H9 (cell line): ENCODE data around the gene C18orf54. TPM values are rescaled to one million over a fixed set of nuclear protein-coding genes. Genes with fewer than 3 reads are reported as not detected.
"Not testable (repeated sequence)": the region's sequence is repeated elsewhere in the genome, so short reads cannot be mapped to it uniquely, and the experiment has no call there.

Experiments
- DNase-seq: peaks from one replicate; pipeline ENCODE4 v3.0.0-alpha.2; 2017
- H2AFZ ChIP-seq: one replicate; pipeline ENCODE4 v1.6.1; 2013; ENCODE audit warnings: mild to moderate bottlenecking, low read length, control low read depth, moderate library complexity
- H2AK5ac ChIP-seq: 2 replicates; pipeline ENCODE4 v1.6.1; 2013; ENCODE audit warnings: low read length, control low read depth, mixed read lengths; ENCODE audit not compliant: insufficient read length
- H2BK120ac ChIP-seq: one replicate; pipeline ENCODE4 v1.6.1; 2013; ENCODE audit warnings: low read depth, mild to moderate bottlenecking, low read length, control low read depth, inconsistent platforms; ENCODE audit not compliant: poor library complexity, severe bottlenecking
- H2BK12ac ChIP-seq: 2 replicates; pipeline ENCODE4 v1.6.1; 2013; ENCODE audit warnings: low read length, control low read depth, mixed read lengths, low read depth; ENCODE audit not compliant: insufficient read length
- H2BK15ac ChIP-seq: 2 replicates; pipeline ENCODE4 v1.6.1; 2013; ENCODE audit warnings: low read depth, low read length, control low read depth
- H2BK20ac ChIP-seq: one replicate; pipeline ENCODE4 v1.6.1; 2013; ENCODE audit warnings: low read depth, mild to moderate bottlenecking, low read length, control low read depth, inconsistent platforms; ENCODE audit not compliant: poor library complexity, severe bottlenecking
- H2BK5ac ChIP-seq: 2 replicates; pipeline ENCODE4 v1.6.1; 2013; ENCODE audit warnings: low read length, control low read depth, mixed read lengths; ENCODE audit not compliant: insufficient read length
- H3K14ac ChIP-seq: 2 replicates; pipeline ENCODE4 v1.6.1; 2013; ENCODE audit warnings: low read length, control low read depth; ENCODE audit not compliant: insufficient read depth
- H3K18ac ChIP-seq: 2 replicates; pipeline ENCODE4 v1.6.1; 2013; ENCODE audit warnings: low read depth, mild to moderate bottlenecking, mixed read lengths, low read length, control low read depth; ENCODE audit not compliant: insufficient read length
- H3K23ac ChIP-seq: 2 replicates; pipeline ENCODE4 v1.6.1; 2013; ENCODE audit warnings: low read length, control low read depth, mixed read lengths, low read depth; ENCODE audit not compliant: insufficient read length
- H3K23me2 ChIP-seq: 2 replicates; pipeline ENCODE4 v1.6.1; 2013; ENCODE audit warnings: low read depth, mild to moderate bottlenecking, mixed read lengths, low read length, control low read depth; ENCODE audit not compliant: insufficient read length, poor library complexity, severe bottlenecking
- H3K27ac ChIP-seq: 2 replicates; pipeline ENCODE4 v1.5.1; 2013; ENCODE audit warnings: low read length, control low read depth, mixed read lengths, low read depth; ENCODE audit not compliant: insufficient read length
- H3K27me3 ChIP-seq: 2 replicates; pipeline ENCODE4 v1.6.1; 2013; ENCODE audit warnings: low read length, control low read depth, inconsistent platforms; ENCODE audit not compliant: insufficient read depth
- H3K4ac ChIP-seq: 2 replicates; pipeline ENCODE4 v1.6.1; 2013; ENCODE audit warnings: low read depth, mild to moderate bottlenecking, control low read depth, inconsistent platforms, low read length, moderate library complexity
- H3K4me1 ChIP-seq: 2 replicates; pipeline ENCODE4 v1.6.1; 2013; ENCODE audit warnings: low read length, control low read depth, inconsistent platforms; ENCODE audit not compliant: insufficient read depth
- H3K4me2 ChIP-seq: 2 replicates; pipeline ENCODE4 v1.6.1; 2013; ENCODE audit warnings: low read length, control low read depth, mixed read lengths; ENCODE audit not compliant: insufficient read length, insufficient read depth
- H3K56ac ChIP-seq: 2 replicates; pipeline ENCODE4 v1.6.1; 2013; ENCODE audit warnings: low read depth, mild to moderate bottlenecking, mixed read lengths, low read length, control low read depth; ENCODE audit not compliant: insufficient read length
- H3K79me1 ChIP-seq: 2 replicates; pipeline ENCODE4 v1.6.1; 2013; ENCODE audit warnings: low read depth, mild to moderate bottlenecking, moderate library complexity, low read length, control low read depth, inconsistent platforms; ENCODE audit not compliant: insufficient read depth, poor library complexity, severe bottlenecking
- H3K79me2 ChIP-seq: 2 replicates; pipeline ENCODE4 v1.6.1; 2013; ENCODE audit warnings: low read length, control low read depth, inconsistent platforms; ENCODE audit not compliant: insufficient read depth
- H3K9ac ChIP-seq: 2 replicates; pipeline ENCODE4 v1.6.1; 2013; ENCODE audit warnings: low read length, control low read depth, mixed read lengths; ENCODE audit not compliant: insufficient read length; ENCODE audit errors: extremely low read depth
- H3K9me3 ChIP-seq: one replicate; pipeline ENCODE4 v1.6.1; 2013; ENCODE audit warnings: low read depth, low read length, inconsistent platforms; ENCODE audit not compliant: control insufficient read depth
- H3T11ph ChIP-seq: one replicate; pipeline ENCODE4 v1.6.1; 2013; ENCODE audit warnings: mild to moderate bottlenecking, low read length, control low read depth, inconsistent platforms
- H4K20me1 ChIP-seq: one replicate; pipeline ENCODE4 v1.6.1; 2013; ENCODE audit not compliant: control insufficient read depth, insufficient read length, insufficient read depth
- H4K5ac ChIP-seq: 2 replicates; pipeline ENCODE4 v1.6.1; 2013; ENCODE audit warnings: low read depth, mild to moderate bottlenecking, mixed read lengths, low read length, control low read depth; ENCODE audit not compliant: insufficient read length
- H4K8ac ChIP-seq: replicated peaks from 2 replicates; pipeline ENCODE4 v1.6.1; 2013; ENCODE audit warnings: low read length, control low read depth, mixed read lengths, low read depth; ENCODE audit not compliant: insufficient read length
- H4K91ac ChIP-seq: 2 replicates; pipeline ENCODE4 v1.6.1; 2013; ENCODE audit warnings: low read depth, mild to moderate bottlenecking, moderate library complexity, mixed read lengths, low read length, control low read depth; ENCODE audit not compliant: insufficient read length
- H3K27ac Mint-ChIP-seq, 3 experiments: 2 replicates in 2 of 3; 3 replicates in 1 of 3; pipeline ENCODE4 v1.8.0; 2020 to 2021; ENCODE audit warnings: mixed read lengths in 3 of 3, mild to moderate bottlenecking in 1 of 3, moderate library complexity in 1 of 3
- H3K27me3 Mint-ChIP-seq: 2 replicates; pipeline ENCODE4 v1.8.0; 2021; ENCODE audit warnings: low read depth, mild to moderate bottlenecking, moderate library complexity, mixed read lengths
- H3K36me3 Mint-ChIP-seq, 3 experiments: 2 replicates in 2 of 3; 3 replicates in 1 of 3; pipeline ENCODE4 v1.8.0; 2020 to 2021; ENCODE audit warnings: low read depth in 3 of 3, mixed read lengths in 3 of 3; ENCODE audit not compliant: insufficient read depth in 1 of 3
- H3K4me1 Mint-ChIP-seq, 2 experiments: 2 replicates each; pipeline ENCODE4 v1.8.0; 2020; ENCODE audit warnings: mixed read lengths in 2 of 2
- H3K4me3 Mint-ChIP-seq, 2 experiments: 2 replicates in 1 of 2; 3 replicates in 1 of 2; pipeline ENCODE4 v1.8.0; 2020 to 2021; ENCODE audit warnings: mild to moderate bottlenecking in 2 of 2, mixed read lengths in 2 of 2, moderate library complexity in 1 of 2
- H3K9me3 Mint-ChIP-seq, 2 experiments: 2 replicates in 1 of 2; 3 replicates in 1 of 2; pipeline ENCODE4 v1.8.0; 2020; ENCODE audit warnings: mild to moderate bottlenecking in 2 of 2, mixed read lengths in 2 of 2, moderate library complexity in 1 of 2
- CTCF ChIP-seq: fragments of 200-600 bp; sonication (generic); conservative IDR thresholded peaks from 3 replicates; pipeline ENCODE4 v1.8.0; 2021; ENCODE audit warnings: antibody characterized with exemption, mild to moderate bottlenecking
- WGBS: extraction: QIAGEN DNeasy Blood & Tissue Kit; methylation state at CpG from one replicate; pipeline ENCODE4 v1.1.7; 2013; ENCODE audit warnings: missing lambda C conversion rate, low lambda C conversion rate, mixed read lengths; ENCODE audit not compliant: insufficient read length; ENCODE audit errors: extremely low coverage; 5-methylcytosine and 5-hydroxymethylcytosine counted together
- total RNA-seq: library from RNA; stranded (reverse); gene quantifications from 2 replicates; pipeline ENCODE4 v1.2.1, GENCODE V29; 2021

C18orf54 gene
- total RNA-seq, 1 experiment from 2014 or later = 21.6 TPM

DNA sequence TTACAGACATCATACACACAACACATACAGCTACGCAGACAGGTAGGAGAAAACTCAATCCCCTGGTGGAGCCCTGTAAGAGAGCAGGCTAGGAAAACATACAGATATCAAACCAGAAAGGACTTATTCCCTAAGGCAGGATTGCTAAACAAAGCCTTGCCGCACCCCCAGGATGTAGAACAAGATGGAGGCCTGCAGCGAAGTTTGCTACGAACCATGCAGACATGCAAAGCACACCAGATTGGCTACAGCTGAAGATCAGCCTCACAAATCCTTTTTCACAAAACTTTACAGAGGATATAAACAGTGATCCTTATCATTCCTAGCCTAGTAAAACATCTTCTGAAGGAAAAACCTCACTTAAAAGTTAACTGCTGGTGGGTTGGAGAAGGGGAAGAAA, 28.3 kb downstream of the C18orf54 start:
- Histone ChIP-seq H4K5ac (no peak overlapping the region), H3K9ac (no peak overlapping the region), H3K27ac (no peak overlapping the region), H3K79me2 (no peaks in the 10 kb centered on the region), H2BK120ac (no peak overlapping the region), H3T11ph (no peak overlapping the region), H3K18ac (no peak overlapping the region), H3K27me3 (no peaks in the 10 kb centered on the region), H2AFZ (no peak overlapping the region), H2BK20ac (no peak overlapping the region), H3K56ac (no peak overlapping the region), H3K79me1 (no peaks in the 10 kb centered on the region), H4K20me1 (no peaks in the 10 kb centered on the region), H2BK12ac (no peak overlapping the region), H3K9me3 (no peaks in the 10 kb centered on the region), H2BK5ac (no peak overlapping the region), H3K14ac (no peak overlapping the region), H4K91ac (no peak overlapping the region), H4K8ac (no peak overlapping the region), H3K23me2 (no peaks in the 10 kb centered on the region), H3K4me2 (no peak overlapping the region), H3K4ac (no peak overlapping the region), H2AK5ac (no peak overlapping the region), H2BK15ac (no peak overlapping the region), H3K4me1 (peaks cover 8% of the 10 kb centered on the region), H3K23ac (no peak overlapping the region)
- H3K36me3 Mint-ChIP-seq = peaks cover 10 to 30% (median 13%) of the 10 kb centered on the region in 3 experiments
- no peak overlapping the region for H3K4me3 Mint-ChIP-seq
- no CpG with 5 or more reads among the region's 4 CpGs for WGBS
- H3K27ac Mint-ChIP-seq = peak overlapping the region in 2 of 3 experiments; percentile 18 to 76; a peak in 5 of 7 replicates
- peaks cover 1% of the 10 kb centered on the region for H3K27me3 Mint-ChIP-seq
- H3K9me3 Mint-ChIP-seq = peaks cover 8 to 14% of the 10 kb centered on the region in 2 experiments
- H3K4me1 Mint-ChIP-seq = peaks cover 51 to 61% of the 10 kb centered on the region in 2 experiments
- peak; percentile 32 for DNase-seq
- TF ChIP-seq CTCF = peak; percentile 30; the same call in 1 of the 3 replicates

DNA sequence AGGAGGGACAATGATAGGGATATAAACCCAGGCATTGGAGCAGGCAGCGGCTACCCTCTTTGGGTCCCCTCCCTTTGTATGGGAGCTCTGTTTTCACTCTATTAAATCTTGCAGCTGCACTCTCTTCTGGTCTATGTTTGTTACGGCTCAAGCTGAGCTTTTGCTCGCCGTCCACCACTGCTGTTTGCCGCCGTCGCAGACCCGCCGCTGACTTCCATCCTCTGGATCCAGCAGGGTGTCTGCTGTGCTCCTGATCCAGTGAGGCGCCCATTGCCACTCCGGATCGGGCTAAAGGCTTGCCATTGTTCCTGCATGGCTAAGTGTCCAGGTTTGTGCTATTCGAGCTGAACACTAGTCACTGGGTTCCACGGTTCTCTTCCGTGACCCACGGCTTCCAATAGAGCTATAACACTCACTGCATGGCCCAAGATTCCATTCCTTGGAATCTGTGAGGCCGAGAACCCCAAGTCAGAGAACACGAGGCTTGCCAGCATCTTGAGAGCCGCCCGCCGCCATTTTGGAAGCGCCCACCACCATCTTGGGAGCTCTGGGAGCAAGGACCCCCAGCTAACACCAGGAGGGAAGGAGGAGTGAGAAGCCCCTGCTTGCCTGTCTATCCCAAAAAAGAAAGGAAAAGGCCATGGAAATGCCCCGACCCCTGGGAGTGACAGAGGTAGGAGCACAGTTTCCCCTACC, 29.2 kb downstream of the C18orf54 start:
- H3K27me3 ChIP-seq, H2BK120ac ChIP-seq, H4K8ac ChIP-seq, H2AFZ ChIP-seq, H3K4ac ChIP-seq, H2AK5ac ChIP-seq, H3K4me1 ChIP-seq, H3K23ac ChIP-seq, H3K79me1 ChIP-seq, DNase-seq, H3K14ac ChIP-seq, H3K56ac ChIP-seq, H3T11ph ChIP-seq, H3K9me3 ChIP-seq, H3K4me2 ChIP-seq, H3K27me3 Mint-ChIP-seq, H3K18ac ChIP-seq, H2BK20ac ChIP-seq, H3K23me2 ChIP-seq, H3K27ac Mint-ChIP-seq, H3K27ac ChIP-seq, H4K5ac ChIP-seq, H3K4me3 Mint-ChIP-seq, H2BK12ac ChIP-seq, H2BK15ac ChIP-seq, H4K20me1 ChIP-seq, H3K9ac ChIP-seq, H2BK5ac ChIP-seq, H3K79me2 ChIP-seq: not testable (repeated sequence)
- peak overlapping the region; percentile 81 for H4K91ac ChIP-seq
- WGBS = no CpG with 5 or more reads among the region's 23 CpGs
- Mint-ChIP-seq H3K4me1 (peaks cover 47 to 54% of the 10 kb centered on the region in 2 experiments), H3K9me3 (peaks cover 8 to 14% of the 10 kb centered on the region in 2 experiments), H3K36me3 (peaks cover 7 to 23% (median 10%) of the 10 kb centered on the region in 3 experiments)
